Cardiac fibroblast (primary cell): Measurements from ENCODE around the gene TMEM164.

Experiments used
- DNase-seq, 2 donors: peaks; one replicate each; pipeline versions ENCODE4 v3.0.0 to v3.0.0-alpha.2; 2010; ENCODE audit warnings: low read depth in 2 of 2
- H3K4me3 ChIP-seq, 2 donors: replicated peaks in 1 of 2; 1 replicate in 1 of 2; 2 replicates in 1 of 2; pipeline ENCODE4 v1.5.1; 2011; ENCODE audit warnings: low read depth in 2 of 2, low read length in 2 of 2, mild to moderate bottlenecking in 2 of 2, moderate library complexity in 1 of 2
- TF ChIP-seq, protein P1 (sequence below): IDR thresholded peaks from one replicate; pipeline ENCODE4 v1.5.1; 2011; ENCODE audit warnings: low read depth, mild to moderate bottlenecking, low read length, inconsistent platforms

The TMEM164 gene

GRCh38 chrX:110178179-110178865 lies 175.4 kb downstream of the TMEM164 start:
- TF ChIP-seq, protein P1, sequence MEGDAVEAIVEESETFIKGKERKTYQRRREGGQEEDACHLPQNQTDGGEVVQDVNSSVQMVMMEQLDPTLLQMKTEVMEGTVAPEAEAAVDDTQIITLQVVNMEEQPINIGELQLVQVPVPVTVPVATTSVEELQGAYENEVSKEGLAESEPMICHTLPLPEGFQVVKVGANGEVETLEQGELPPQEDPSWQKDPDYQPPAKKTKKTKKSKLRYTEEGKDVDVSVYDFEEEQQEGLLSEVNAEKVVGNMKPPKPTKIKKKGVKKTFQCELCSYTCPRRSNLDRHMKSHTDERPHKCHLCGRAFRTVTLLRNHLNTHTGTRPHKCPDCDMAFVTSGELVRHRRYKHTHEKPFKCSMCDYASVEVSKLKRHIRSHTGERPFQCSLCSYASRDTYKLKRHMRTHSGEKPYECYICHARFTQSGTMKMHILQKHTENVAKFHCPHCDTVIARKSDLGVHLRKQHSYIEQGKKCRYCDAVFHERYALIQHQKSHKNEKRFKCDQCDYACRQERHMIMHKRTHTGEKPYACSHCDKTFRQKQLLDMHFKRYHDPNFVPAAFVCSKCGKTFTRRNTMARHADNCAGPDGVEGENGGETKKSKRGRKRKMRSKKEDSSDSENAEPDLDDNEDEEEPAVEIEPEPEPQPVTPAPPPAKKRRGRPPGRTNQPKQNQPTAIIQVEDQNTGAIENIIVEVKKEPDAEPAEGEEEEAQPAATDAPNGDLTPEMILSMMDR: no peak
- no peak for DNase-seq
- no peak overlapping the region for H3K4me3 ChIP-seq

- TF ChIP-seq, protein P1: no peak
- peak; percentile 73 to 80 for DNase-seq
- no peak overlapping the region for H3K4me3 ChIP-seq
Measured at GRCh38 chrX:110180176-110180927, 177.4 kb downstream of the TMEM164 start.

DNA sequence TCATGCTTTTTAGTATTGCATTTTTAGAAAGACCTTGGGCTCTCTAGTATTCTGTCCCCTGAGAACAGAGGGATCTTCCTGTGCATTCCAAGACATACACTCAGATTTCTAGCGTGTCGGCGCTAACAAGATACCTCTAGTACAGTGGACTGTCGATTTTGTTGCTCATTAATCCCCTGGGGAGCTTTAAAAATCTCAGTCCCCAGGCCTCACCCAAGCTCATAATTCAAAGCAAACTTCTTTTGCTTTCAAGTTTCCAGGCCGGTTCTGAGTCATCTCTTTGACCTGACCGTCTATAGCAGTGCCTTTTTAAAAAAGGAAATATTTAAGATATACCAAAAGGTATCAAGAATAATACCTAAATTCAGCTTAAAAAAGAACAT lies 178.0 kb downstream of the TMEM164 start:
- TF ChIP-seq, protein P1: no peak
- H3K4me3 ChIP-seq: no peak overlapping the region
- peak in 1 of 2 donors; percentile 80 for DNase-seq

DNA sequence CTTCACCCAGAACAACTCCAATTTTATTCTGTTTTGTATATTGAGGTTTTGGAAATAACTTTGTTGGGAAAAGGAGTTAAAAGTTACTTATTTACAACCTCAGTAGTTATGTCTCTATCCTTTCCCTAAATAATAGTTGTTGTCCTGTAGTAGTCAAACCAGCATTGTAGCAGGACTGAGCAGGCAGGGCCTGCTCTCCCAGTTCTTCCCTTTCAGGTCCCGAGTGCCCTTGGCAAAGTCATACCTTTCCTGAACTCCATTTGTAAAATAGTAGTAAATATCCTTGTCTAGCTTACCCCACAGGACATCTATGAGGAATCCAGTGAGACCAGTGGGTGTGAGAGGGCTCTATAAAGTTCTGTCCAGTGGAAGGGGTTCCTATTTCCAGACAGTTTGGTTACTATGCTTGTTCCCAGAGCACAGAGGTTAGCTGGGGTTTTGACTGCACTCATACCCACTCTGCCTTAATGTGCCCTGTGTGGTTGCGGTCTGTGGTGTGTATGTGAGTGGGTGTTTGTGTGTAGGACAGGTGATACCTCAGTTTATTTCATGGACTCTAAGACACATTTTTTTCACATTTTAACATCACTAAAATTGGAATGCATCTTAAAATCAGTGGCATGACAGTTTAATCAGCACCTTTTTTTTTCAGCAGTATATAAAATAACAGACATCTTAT lies 178.7 kb downstream of the TMEM164 start:
- TF ChIP-seq, protein P1: no peak
- no peak for DNase-seq
- no peak overlapping the region for H3K4me3 ChIP-seq

GRCh38 chrX:110182362-110182761 lies 179.4 kb downstream of the TMEM164 start:
- peak in 1 of 2 donors; percentile 76 for DNase-seq
- TF ChIP-seq, protein P1: no peak
- no peak overlapping the region for H3K4me3 ChIP-seq

- DNase-seq: peak in 1 of 2 donors; percentile 56
- TF ChIP-seq, protein P1: no peak
- no peak overlapping the region for H3K4me3 ChIP-seq
Measured at GRCh38 chrX:110182865-110183264, 180.0 kb downstream of the TMEM164 start.
